D341Med (cell line): ENCODE data around the gene ITGB8.
"Not testable (repeated sequence)": the region's sequence is repeated elsewhere in the genome, so short reads cannot be mapped to it uniquely, and the experiment has no call there.

Experiments used
- DNase-seq: peaks from one replicate; pipeline ENCODE4 v3.0.0; 2012; ENCODE audit warnings: low spot score

The ITGB8 gene

DNA sequence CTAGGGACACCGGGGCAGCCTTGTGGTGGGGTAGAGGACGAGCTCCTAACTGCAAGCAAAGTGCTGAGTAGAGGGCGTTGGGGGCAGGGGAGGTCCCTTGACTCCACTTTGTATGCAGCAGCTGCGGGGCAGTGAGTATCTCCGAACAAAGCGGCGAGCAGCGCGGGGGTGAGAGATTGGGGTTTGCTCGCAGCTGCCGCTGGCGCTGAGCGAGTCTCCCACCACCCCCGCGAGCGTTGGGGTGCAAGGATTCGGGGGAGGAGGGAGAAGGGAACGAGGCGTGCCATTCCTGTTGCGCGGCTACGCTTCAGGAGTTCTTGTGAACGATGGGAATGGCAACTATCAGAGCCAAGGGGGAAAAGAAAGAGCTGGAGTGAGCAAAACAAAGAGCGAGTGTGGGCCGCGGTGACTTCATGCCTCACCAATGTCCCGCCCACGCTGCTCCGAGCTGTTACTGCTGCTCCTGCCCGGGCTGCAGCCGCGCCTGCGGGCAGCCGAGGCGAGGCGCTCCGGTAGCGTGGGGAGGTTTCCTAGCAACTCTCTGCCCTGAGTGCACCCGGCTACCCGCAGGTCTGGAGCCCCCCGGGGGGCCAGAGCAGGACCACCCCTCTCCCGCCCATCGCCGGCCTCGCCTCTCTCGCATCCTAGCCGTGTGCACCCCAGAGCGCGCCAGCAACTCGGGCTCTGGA, at the start of gene ITGB8:
ITGB8 (plus strand) TSS at position 662 of the 689 bp plus-strand sequence. CDS start 907 bp downstream, outside the sequence.
- peak; percentile 77 for DNase-seq

DNA sequence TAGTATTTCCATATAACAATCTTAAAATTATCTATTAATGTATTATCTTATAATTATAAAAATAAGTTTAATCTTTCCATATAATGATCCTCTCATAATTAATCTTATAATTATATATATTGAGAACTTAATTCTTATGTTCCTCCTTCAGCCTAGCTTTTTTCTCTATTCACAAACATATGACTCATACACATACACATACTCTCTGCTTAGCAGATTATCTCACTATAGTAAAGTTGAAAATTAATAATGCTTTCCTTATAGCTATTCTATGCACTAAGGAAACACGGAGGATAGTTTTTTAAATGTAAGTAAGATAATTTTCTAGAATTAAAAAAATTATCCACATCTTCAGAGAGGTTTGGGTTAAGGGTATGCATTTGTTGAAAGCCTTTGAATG, 47.7 kb upstream of the ITGB8 start:
- DNase-seq: no peak

DNA sequence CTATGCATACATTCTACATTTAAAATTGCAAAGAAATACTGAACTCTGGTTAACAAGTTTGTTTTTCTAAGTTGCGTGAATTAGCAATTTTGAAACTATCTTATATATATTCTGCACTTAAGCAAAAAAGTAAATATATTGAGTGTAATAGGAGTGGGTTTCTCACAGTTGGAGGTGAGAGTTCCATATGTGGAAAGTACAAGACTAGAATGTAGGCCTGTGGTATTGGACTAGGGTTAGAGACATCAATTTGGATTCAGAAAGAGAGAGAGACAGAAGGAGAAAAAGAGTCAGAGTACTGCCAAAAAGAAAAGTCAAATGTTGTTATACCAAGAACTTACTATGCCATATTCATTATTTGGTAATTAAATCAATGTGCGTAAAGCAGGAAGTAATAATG, 47.3 kb upstream of the ITGB8 start:
- no peak for DNase-seq

- DNase-seq: no peak
Observed at GRCh38 chr7:20284003-20284770, 46.5 kb upstream of the ITGB8 start.

- DNase-seq: no peak
Observed at GRCh38 chr7:20284771-20285143, 45.9 kb upstream of the ITGB8 start.

GRCh38 chr7:20287317-20287716, 43.4 kb upstream of the ITGB8 start:
- DNase-seq: no peak

- DNase-seq: no peak
Observed at GRCh38 chr7:20288036-20288435, 42.7 kb upstream of the ITGB8 start.

- DNase-seq: no peak
Observed at GRCh38 chr7:20290505-20291111, 40.1 kb upstream of the ITGB8 start.

GRCh38 chr7:20293336-20293735, 37.4 kb upstream of the ITGB8 start:
- no peak for DNase-seq

DNA sequence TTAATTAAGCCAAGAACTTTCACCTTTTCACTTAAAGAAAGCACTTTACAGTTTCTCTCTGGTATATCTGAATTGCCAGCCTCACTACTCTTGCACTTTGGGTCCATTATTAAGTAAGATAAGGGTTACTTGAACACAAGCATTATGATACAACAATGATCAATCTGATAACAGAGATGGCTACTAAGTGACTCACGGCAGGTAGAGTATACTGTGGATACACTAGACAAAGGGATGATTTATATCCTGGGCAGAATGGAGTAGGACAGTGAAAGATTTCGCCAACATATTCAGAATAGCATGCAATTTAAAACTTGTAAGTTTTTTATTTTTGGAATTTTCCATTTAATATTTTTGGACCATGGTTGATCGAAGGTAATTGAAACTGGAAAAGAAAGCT, 34.3 kb upstream of the ITGB8 start:
- DNase-seq: no peak

- no peak for DNase-seq
Observed at GRCh38 chr7:20296901-20297300, 33.8 kb upstream of the ITGB8 start.

GRCh38 chr7:20298486-20298901, 32.2 kb upstream of the ITGB8 start:
- no peak for DNase-seq

- DNase-seq: no peak
Observed at GRCh38 chr7:20299145-20299544, 31.6 kb upstream of the ITGB8 start.

- DNase-seq: no peak
Observed at GRCh38 chr7:20299647-20300312, 30.9 kb upstream of the ITGB8 start.

- DNase-seq: no peak
Observed at GRCh38 chr7:20301311-20301939, 29.3 kb upstream of the ITGB8 start.

- not testable (repeated sequence) for DNase-seq
Observed at GRCh38 chr7:20302300-20302699, 28.4 kb upstream of the ITGB8 start.

DNA sequence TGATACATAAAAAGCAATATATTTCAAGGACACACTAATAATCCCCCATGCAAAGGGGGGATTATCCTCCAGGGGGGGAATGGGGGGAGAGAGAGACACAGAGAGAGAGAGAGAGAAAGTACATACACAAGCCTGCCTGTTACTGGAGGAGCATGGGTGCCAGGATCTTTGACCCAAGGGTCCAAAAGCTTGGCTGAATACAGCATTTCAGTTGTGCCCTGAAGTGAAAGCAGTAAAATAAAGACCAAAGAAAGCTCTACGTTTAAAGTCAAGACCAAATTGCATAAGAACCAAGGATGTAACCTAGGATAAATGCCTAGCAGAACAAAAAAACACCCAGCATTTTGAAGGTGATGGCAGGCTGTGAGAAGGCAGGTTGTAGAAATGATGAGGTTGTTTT, 27.8 kb upstream of the ITGB8 start:
- DNase-seq: no peak

DNA sequence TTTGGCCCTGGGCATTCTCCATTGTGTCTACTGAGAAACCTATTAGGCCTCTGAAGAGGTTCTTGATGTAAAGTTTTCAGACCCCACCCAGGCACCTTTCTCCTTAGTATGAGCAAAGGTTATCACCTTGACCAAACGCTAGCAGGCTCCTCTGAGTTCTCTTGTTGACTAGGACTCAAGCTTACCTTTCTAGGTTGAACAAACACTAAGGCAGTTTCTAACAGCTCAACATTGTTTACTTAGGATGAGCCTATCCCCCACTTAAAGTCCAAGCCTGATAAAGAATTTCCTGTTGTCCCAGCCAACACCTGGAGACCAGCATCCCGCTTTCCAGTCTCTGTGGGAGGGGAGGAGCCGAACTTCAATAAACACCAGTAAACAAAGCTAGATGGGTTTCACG, 26.3 kb upstream of the ITGB8 start:
- no peak for DNase-seq

- DNase-seq: no peak
Observed at GRCh38 chr7:20305726-20306125, 25.0 kb upstream of the ITGB8 start.

DNA sequence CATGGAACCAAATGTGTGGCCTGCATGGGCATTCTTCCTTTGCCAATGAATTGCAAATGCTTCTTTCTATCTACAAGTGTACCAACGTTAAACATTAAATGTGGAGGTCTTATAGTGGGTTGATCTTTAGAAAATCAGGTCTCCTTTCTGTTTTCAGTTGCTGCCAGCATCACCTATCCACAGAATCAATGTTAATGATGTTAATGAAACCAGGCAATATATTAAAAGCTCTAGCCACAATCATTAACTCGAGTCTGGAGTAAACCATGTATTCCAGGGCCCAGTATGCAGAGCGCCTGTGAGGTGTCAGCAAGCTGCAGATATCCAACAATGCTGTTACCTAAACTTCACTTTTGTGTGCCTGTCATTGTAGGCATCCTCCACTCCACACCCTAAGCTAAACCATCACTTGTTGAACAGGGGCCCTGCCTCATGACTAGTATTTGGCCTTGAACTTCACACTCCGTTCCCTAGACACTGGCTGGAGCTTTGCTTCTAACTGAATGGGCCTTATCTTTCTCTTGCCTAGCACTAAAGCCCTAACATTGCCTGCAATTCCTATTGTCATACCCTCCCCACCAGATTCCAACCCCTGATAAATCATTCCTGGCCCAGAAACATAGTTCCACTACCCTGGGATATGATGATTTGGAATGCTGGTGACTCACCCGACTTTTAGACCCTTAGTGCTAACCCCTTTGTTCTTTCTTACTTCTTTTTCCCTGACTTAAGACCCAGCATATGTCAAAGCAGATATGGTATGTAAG, 24.3 kb upstream of the ITGB8 start:
- no peak for DNase-seq

DNA sequence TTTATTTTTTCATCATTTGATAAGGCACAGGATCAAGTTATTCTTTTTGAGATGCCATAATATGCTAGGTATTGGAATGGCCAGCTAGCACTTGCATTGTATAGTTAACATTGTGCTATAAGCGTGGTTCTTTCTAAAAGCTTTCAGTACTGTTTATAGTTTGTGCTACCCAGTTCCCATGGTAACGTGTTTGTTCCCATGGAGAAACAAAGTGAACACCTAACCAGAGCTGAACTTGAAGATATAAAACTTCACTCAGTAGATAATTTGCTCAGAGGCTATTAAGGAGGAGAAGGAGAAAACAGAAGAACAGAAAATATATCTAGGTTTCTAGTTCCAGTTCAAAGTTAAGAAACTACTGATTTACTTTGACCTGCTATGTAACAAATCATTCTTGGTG, 23.6 kb upstream of the ITGB8 start:
- DNase-seq: no peak
